ENCODE data around the gene DNAI2.

- no peak for TF ChIP-seq SRF (IDR thresholded peaks at IDR 0.05; ENCODE audit: low read depth)
- TF ChIP-seq EZH2 (IDR thresholded peaks at IDR 0.05) = no peak
- TF ChIP-seq SIN3A (IDR thresholded peaks at IDR 0.05; ENCODE audit: low read depth) = no peak
- TF ChIP-seq EZH2phosphoT487 (IDR thresholded peaks at IDR 0.05; ENCODE audit: borderline replicate concordance) = no peak
- no peak for TF ChIP-seq POLR2A (IDR thresholded peaks at IDR 0.05; ENCODE audit: borderline replicate concordance, extremely low read depth, insufficient read depth, insufficient read length)
- no peak for TF ChIP-seq RAD21 (IDR thresholded peaks at IDR 0.05; ENCODE audit: low read depth)
- TF ChIP-seq CTCF (IDR thresholded peaks at IDR 0.05 in 2 of 3, conservative IDR thresholded peaks at IDR 0.05 in 1 of 3; ENCODE audit: borderline replicate concordance in 1 of 3, insufficient read depth in 1 of 3, low read depth in 2 of 3, low read length in 2 of 3) = no peak
- TF ChIP-seq ATF3 (IDR thresholded peaks at IDR 0.05) = no peak
- TF ChIP-seq YY1 (IDR thresholded peaks at IDR 0.05; ENCODE audit: extremely low read depth, insufficient replicate concordance, low read depth, low read length) = no peak
Observed at GRCh38 chr17:74292495-74292894, 18.5 kb downstream of the DNAI2 start.

Measured in HCT116 (cell line).